SK-N-SH treated with all-trans-retinoic acid at 6 μM for 48 hours (cell line): ENCODE data around the gene ZGLP1.

Experiments
- ARNTL ChIP-seq: fragments of 450-650 bp; formaldehyde crosslinking; IDR thresholded peaks from 2 replicates; pipeline ENCODE4 v1.5.0; 2020; ENCODE audit warnings: low read depth, mild to moderate bottlenecking, moderate library complexity, borderline replicate concordance
- CSDC2 ChIP-seq: fragments of 250-450 bp; sonication (Bioruptor Pico); IDR thresholded peaks from 2 replicates; pipeline ENCODE4 v1.5.0; 2020; ENCODE audit warnings: mild to moderate bottlenecking, moderate library complexity
- ESRRG ChIP-seq: fragments of 250-450 bp; sonication (Bioruptor Pico); IDR thresholded peaks from 2 replicates; pipeline ENCODE4 v1.6.1; 2021; ENCODE audit warnings: mild to moderate bottlenecking
- SNAI2 ChIP-seq: fragments of 250-450 bp; sonication (Bioruptor Pico); IDR thresholded peaks from 2 replicates; pipeline ENCODE4 v1.5.0; 2020; ENCODE audit warnings: mild to moderate bottlenecking, moderate library complexity
- ZFP3 ChIP-seq: fragments of 250-450 bp; sonication (Bioruptor Pico); IDR thresholded peaks from 2 replicates; pipeline ENCODE4 v1.5.0; 2020; ENCODE audit warnings: mild to moderate bottlenecking, moderate library complexity
- TF ChIP-seq, protein P1 (sequence below): fragments of 250-450 bp; sonication (Bioruptor Pico); IDR thresholded peaks from 2 replicates; pipeline ENCODE4 v1.8.0; 2020; ENCODE audit warnings: mild to moderate bottlenecking, moderate library complexity, borderline replicate concordance
- TF ChIP-seq, protein P2 (sequence below): fragments of 250-450 bp; sonication (Bioruptor Pico); IDR thresholded peaks from 2 replicates; pipeline ENCODE4 v1.8.0; 2021; ENCODE audit warnings: low read depth, mild to moderate bottlenecking, moderate library complexity, borderline replicate concordance

DNA sequence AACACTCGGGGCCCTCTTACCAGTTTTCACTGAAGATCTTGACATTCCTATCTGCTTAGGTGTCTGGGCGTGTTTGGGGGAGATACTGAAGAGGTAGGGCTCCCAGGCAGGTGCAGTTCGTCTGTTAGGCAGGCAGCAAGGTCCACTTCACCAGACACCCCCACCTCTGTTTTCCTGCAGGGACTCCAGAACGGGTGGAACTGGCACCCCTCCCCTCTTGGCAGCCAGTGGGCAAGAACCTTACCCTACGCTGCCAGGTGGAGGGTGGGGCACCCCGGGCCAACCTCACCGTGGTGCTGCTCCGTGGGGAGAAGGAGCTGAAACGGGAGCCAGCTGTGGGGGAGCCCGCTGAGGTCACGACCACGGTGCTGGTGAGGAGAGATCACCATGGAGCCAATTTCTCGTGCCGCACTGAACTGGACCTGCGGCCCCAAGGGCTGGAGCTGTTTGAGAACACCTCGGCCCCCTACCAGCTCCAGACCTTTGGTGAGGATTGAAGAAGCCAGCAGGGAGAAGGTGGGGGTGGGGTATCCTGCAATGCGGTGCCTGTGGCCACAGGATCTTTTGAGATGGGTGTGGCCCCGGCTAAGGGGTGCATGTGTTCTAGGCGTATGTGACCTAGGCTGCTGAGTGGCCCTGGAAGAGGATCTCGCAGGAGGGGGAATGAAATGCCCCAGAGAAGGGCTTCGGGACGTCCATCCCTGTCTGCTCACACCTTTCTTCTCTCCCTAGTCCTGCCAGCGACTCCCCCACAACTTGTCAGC is 26.1 kb downstream of the ZGLP1 start:
- TF ChIP-seq ESRRG (CRISPR knock-in tag) = no peak
- no peak for TF ChIP-seq CSDC2 (CRISPR knock-in tag)
- TF ChIP-seq, protein P1, sequence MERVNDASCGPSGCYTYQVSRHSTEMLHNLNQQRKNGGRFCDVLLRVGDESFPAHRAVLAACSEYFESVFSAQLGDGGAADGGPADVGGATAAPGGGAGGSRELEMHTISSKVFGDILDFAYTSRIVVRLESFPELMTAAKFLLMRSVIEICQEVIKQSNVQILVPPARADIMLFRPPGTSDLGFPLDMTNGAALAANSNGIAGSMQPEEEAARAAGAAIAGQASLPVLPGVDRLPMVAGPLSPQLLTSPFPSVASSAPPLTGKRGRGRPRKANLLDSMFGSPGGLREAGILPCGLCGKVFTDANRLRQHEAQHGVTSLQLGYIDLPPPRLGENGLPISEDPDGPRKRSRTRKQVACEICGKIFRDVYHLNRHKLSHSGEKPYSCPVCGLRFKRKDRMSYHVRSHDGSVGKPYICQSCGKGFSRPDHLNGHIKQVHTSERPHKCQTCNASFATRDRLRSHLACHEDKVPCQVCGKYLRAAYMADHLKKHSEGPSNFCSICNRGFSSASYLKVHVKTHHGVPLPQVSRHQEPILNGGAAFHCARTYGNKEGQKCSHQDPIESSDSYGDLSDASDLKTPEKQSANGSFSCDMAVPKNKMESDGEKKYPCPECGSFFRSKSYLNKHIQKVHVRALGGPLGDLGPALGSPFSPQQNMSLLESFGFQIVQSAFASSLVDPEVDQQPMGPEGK = no peak
- no peak for TF ChIP-seq ZFP3 (CRISPR knock-in tag)
- TF ChIP-seq, protein P2, sequence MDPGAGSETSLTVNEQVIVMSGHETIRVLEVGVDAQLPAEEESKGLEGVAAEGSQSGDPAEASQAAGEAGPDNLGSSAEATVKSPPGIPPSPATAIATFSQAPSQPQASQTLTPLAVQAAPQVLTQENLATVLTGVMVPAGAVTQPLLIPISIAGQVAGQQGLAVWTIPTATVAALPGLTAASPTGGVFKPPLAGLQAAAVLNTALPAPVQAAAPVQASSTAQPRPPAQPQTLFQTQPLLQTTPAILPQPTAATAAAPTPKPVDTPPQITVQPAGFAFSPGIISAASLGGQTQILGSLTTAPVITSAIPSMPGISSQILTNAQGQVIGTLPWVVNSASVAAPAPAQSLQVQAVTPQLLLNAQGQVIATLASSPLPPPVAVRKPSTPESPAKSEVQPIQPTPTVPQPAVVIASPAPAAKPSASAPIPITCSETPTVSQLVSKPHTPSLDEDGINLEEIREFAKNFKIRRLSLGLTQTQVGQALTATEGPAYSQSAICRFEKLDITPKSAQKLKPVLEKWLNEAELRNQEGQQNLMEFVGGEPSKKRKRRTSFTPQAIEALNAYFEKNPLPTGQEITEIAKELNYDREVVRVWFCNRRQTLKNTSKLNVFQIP = no peak
- TF ChIP-seq ARNTL (CRISPR knock-in tag) = no peak
- TF ChIP-seq SNAI2 = no peak
